A673 (cell line): ENCODE measurements around the gene C19orf38. TPM values are rescaled to one million over a fixed set of nuclear protein-coding genes. Genes with fewer than 3 reads are reported as not detected.

Experiments used
- BruUV-seq: library from RNA; stranded (reverse); fragments of 400-500 nt; replicated peaks from 2 replicates; lab custom pipeline; 2021; lab: Mats Ljungman, UMichigan
- CTCF ChIA-PET: fragments of 300-600 bp; sonication (Branson Sonifier 250); formaldehyde crosslinking; loops from one replicate; lab custom pipeline; 2022; ENCODE audit warnings: antibody characterized with exemption; lab: Charles Lee
- POLR2A ChIA-PET: fragments of 300-600 bp; sonication (Branson Sonifier 250); formaldehyde crosslinking; loops from one replicate; lab custom pipeline; 2022; ENCODE audit warnings: antibody characterized with exemption; ENCODE audit not compliant: low non-redundant PET; lab: Charles Lee
- DNase-seq: peaks from one replicate; pipeline ENCODE4 v3.0.0-alpha.2; 2015; ENCODE audit warnings: low spot score
- H3K27ac ChIP-seq: fragments of 200-600 bp; sonication (generic); 2 replicates; pipeline ENCODE4 v1.5.1; 2016; ENCODE audit warnings: mixed run types, low read depth, mild to moderate bottlenecking, mixed read lengths, antibody characterized with exemption, low read length; ENCODE audit not compliant: poor library complexity, severe bottlenecking
- H3K27me3 ChIP-seq: fragments of 200-600 bp; sonication (generic); replicated peaks from 2 replicates; pipeline ENCODE4 v1.6.1; 2017; ENCODE audit warnings: mixed run types, low read depth, mild to moderate bottlenecking, mixed read lengths, antibody characterized with exemption, low read length; ENCODE audit not compliant: insufficient read depth, poor library complexity
- H3K36me3 ChIP-seq: fragments of 200-600 bp; sonication (generic); 2 replicates; pipeline ENCODE4 v1.6.1; 2016; ENCODE audit warnings: mixed run types, mild to moderate bottlenecking, mixed read lengths, antibody characterized with exemption, low read length; ENCODE audit not compliant: insufficient read depth, poor library complexity, severe bottlenecking
- H3K4me1 ChIP-seq: fragments of 200-600 bp; sonication (generic); 2 replicates; pipeline ENCODE4 v1.6.1; 2017; ENCODE audit warnings: mixed run types, mild to moderate bottlenecking, mixed read lengths, antibody characterized with exemption, low read length; ENCODE audit not compliant: insufficient read depth, poor library complexity, severe bottlenecking
- H3K4me3 ChIP-seq: fragments of 200-600 bp; sonication (generic); 2 replicates; pipeline ENCODE4 v1.5.1; 2016; ENCODE audit warnings: low read depth, mixed run types, mild to moderate bottlenecking, mixed read lengths, low read length; ENCODE audit not compliant: poor library complexity, severe bottlenecking
- H3K9me3 ChIP-seq: fragments of 200-600 bp; sonication (generic); 2 replicates; pipeline ENCODE4 v1.6.1; 2016; ENCODE audit warnings: mixed run types, low read depth, mild to moderate bottlenecking, mixed read lengths, antibody characterized with exemption, low read length; ENCODE audit not compliant: poor library complexity, severe bottlenecking
- EZH2 ChIP-seq: fragments of 200-600 bp; sonication (generic); IDR thresholded peaks from 2 replicates; pipeline ENCODE4 v1.6.1; 2017; ENCODE audit warnings: borderline replicate concordance, low read depth, mild to moderate bottlenecking, mixed read lengths, antibody characterized with exemption, low read length; ENCODE audit not compliant: poor library complexity, severe bottlenecking
- intact Hi-C: fragments of 100-400 bp; cut with micrococcal nuclease; formaldehyde crosslinking; loops from one replicate; pipeline ENCODE4 v1.10.0; 2022; ENCODE audit not compliant: unreplicated experiment
- total RNA-seq: library from RNA; stranded (reverse); gene quantifications from 2 replicates; pipeline ENCODE4 v1.2.3, GENCODE V29; 2021
- TF ChIP-seq, protein P1 (sequence below): fragments of 300-800, 200-600 bp; sonication (generic); conservative IDR thresholded peaks from 2 replicates; pipeline ENCODE4 v1.5.1; 2017; ENCODE audit warnings: low read depth, mild to moderate bottlenecking, antibody characterized with exemption, low read length, moderate library complexity, mixed read lengths

The C19orf38 gene
- total RNA-seq, 1 experiment from 2014 or later, result not detected

- no peak for DNase-seq
- no peak overlapping the region for H3K4me3 ChIP-seq
- no peak overlapping the region for H3K27ac ChIP-seq
- POLR2A ChIA-PET, result no interaction called here
- no peaks in the 10 kb centered on the region for H3K4me1 ChIP-seq
- BruUV-seq, result no TSS peak
- no peaks in the 10 kb centered on the region for H3K9me3 ChIP-seq
- H3K36me3 ChIP-seq, result peaks cover 31% of the 10 kb centered on the region
- intact Hi-C loops, result no loop called here
- H3K27me3 ChIP-seq, result no peaks in the 10 kb centered on the region
- TF ChIP-seq, protein P1, sequence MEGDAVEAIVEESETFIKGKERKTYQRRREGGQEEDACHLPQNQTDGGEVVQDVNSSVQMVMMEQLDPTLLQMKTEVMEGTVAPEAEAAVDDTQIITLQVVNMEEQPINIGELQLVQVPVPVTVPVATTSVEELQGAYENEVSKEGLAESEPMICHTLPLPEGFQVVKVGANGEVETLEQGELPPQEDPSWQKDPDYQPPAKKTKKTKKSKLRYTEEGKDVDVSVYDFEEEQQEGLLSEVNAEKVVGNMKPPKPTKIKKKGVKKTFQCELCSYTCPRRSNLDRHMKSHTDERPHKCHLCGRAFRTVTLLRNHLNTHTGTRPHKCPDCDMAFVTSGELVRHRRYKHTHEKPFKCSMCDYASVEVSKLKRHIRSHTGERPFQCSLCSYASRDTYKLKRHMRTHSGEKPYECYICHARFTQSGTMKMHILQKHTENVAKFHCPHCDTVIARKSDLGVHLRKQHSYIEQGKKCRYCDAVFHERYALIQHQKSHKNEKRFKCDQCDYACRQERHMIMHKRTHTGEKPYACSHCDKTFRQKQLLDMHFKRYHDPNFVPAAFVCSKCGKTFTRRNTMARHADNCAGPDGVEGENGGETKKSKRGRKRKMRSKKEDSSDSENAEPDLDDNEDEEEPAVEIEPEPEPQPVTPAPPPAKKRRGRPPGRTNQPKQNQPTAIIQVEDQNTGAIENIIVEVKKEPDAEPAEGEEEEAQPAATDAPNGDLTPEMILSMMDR, result no peak
- TF ChIP-seq EZH2, result no peak
- CTCF ChIA-PET, result no interaction called here
Observed at GRCh38 chr19:10907925-10908324, 59.7 kb downstream of the C19orf38 start.

- Histone ChIP-seq H3K27ac (no peak overlapping the region), H3K9me3 (no peaks in the 10 kb centered on the region), H3K36me3 (peaks cover 31% of the 10 kb centered on the region), H3K4me1 (no peaks in the 10 kb centered on the region), H3K4me3 (no peak overlapping the region), H3K27me3 (no peaks in the 10 kb centered on the region)
- TF ChIP-seq EZH2, result no peak
- TF ChIP-seq, protein P1, result no peak
- no TSS peak for BruUV-seq
- CTCF ChIA-PET, result no interaction called here
- intact Hi-C loops, result no loop called here
- POLR2A ChIA-PET, result no interaction called here
- DNase-seq, result no peak
Observed at GRCh38 chr19:10908380-10908960, 60.3 kb downstream of the C19orf38 start.

DNA sequence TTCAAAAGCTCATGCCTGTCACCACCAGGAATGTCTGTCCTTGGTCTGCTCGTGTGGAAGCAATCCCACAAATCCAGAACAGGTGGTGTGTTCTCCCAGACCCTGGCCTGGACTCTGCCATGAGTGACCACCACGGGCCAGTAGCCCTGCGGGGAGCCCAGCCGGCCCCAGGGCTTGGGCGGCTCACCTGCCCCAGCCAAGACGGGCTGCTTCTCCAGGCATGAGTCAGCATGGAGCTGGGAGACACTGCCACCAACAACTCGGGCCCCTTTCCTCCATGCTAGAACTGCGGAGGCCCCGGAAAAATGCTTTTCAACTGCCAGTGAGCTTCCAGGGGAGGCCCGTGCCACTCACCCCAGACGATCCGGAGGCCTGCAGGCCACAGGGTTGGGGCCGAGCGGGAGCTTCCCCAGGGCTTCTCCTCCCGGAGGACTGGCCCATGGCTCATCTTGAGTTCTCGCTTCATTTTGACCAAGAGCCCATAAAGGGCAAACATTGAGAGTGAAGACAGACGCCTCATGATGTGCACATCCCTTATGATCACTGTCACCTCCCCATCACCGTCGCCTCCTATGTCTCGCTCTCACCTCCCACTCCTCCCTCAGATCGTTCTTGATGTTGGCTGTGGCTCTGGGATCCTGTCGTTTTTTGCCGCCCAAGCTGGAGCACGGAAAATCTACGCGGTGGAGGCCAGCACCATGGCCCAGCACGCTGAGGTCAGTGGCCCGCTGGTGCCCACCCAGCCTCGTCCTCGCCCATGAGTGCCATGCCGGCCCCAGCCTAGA lies 63.6 kb downstream of the C19orf38 start:
- POLR2A ChIA-PET, result interaction anchor here (0.6 kb wide), 1 partner anchor 779 kb away, joined by 3 read pairs; no protein-coding TSS in a partner anchor
- no peak overlapping the region for H3K27ac ChIP-seq
- BruUV-seq, result no TSS peak
- H3K27me3 ChIP-seq, result no peaks in the 10 kb centered on the region
- no peak for TF ChIP-seq EZH2
- TF ChIP-seq, protein P1, result no peak
- H3K9me3 ChIP-seq, result no peaks in the 10 kb centered on the region
- H3K4me1 ChIP-seq, result no peaks in the 10 kb centered on the region
- CTCF ChIA-PET, result no interaction called here
- H3K36me3 ChIP-seq, result peaks cover 37% of the 10 kb centered on the region
- no peak overlapping the region for H3K4me3 ChIP-seq
- intact Hi-C loops, result no loop called here
- DNase-seq, result no peak
